ENCODE data around the gene COPS9.

COPS9 gene

GRCh38 chr2:240165661-240166060 is 29.6 kb upstream of the COPS9 start:
- 22% methylated on average over 1 of the region's 4 CpGs for WGBS (ENCODE audit: insufficient coverage)
- CTCF ChIA-PET, result no interaction called here
- peaks cover 0 to 3% (median 0%) of the 10 kb centered on the region in 5 experiments for H3K27me3 ChIP-seq (replicated peaks in 2 of 5; ENCODE audit: control insufficient read depth in 4 of 5, insufficient read depth in 5 of 5, low read length in 4 of 5)

GRCh38 chr2:240165034-240165433 is 28.9 kb upstream of the COPS9 start:
- Histone ChIP-seq H3K4me3 (ENCODE audit: control insufficient read depth in 1 of 7, extremely low read depth in 1 of 7, insufficient read depth in 4 of 7, low read depth in 2 of 7, low read length in 6 of 7) (no peak overlapping the region), H3K27ac (ENCODE audit: insufficient read depth in 1 of 2, low read depth in 1 of 2, low read length in 2 of 2, poor library complexity in 1 of 2, severe bottlenecking in 2 of 2) (no peak overlapping the region), H3K4me1 (ENCODE audit: control extremely low read depth in 1 of 4, control insufficient read depth in 4 of 4, insufficient read depth in 4 of 4, low read length in 3 of 4) (no peaks in the 10 kb centered on the region), H3K27me3 (replicated peaks in 2 of 5; ENCODE audit: control insufficient read depth in 4 of 5, insufficient read depth in 5 of 5, low read length in 4 of 5) (peaks cover 0 to 3% (median 0%) of the 10 kb centered on the region in 5 experiments), H3K36me3 (ENCODE audit: control insufficient read depth in 4 of 4, insufficient read depth in 4 of 4, low read length in 3 of 4) (no peaks in the 10 kb centered on the region), H3K9me3 (ENCODE audit: control extremely low read depth in 1 of 5, control insufficient read depth in 4 of 5, insufficient read depth in 2 of 5, low read depth in 1 of 5, low read length in 4 of 5) (peaks cover 0 to 5% (median 0%) of the 10 kb centered on the region in 5 experiments)
- DNase-seq, result no peak
- WGBS (ENCODE audit: insufficient coverage), result 92% methylated on average over 10 of the region's 10 CpGs
- ChIA-PET CTCF (no interaction called here), POLR2A (no interaction called here)

More at GRCh38 chr2:240165661-240166060, 29.6 kb upstream of the COPS9 start:
- Histone ChIP-seq H3K27ac (ENCODE audit: insufficient read depth in 1 of 2, low read depth in 1 of 2, low read length in 2 of 2, poor library complexity in 1 of 2, severe bottlenecking in 2 of 2) (no peak overlapping the region), H3K4me3 (ENCODE audit: control insufficient read depth in 1 of 7, extremely low read depth in 1 of 7, insufficient read depth in 4 of 7, low read depth in 2 of 7, low read length in 6 of 7) (no peak overlapping the region), H3K9me3 (ENCODE audit: control extremely low read depth in 1 of 5, control insufficient read depth in 4 of 5, insufficient read depth in 2 of 5, low read depth in 1 of 5, low read length in 4 of 5) (peaks cover 0 to 5% (median 0%) of the 10 kb centered on the region in 5 experiments), H3K4me1 (ENCODE audit: control extremely low read depth in 1 of 4, control insufficient read depth in 4 of 4, insufficient read depth in 4 of 4, low read length in 3 of 4) (no peaks in the 10 kb centered on the region), H3K36me3 (ENCODE audit: control insufficient read depth in 4 of 4, insufficient read depth in 4 of 4, low read length in 3 of 4) (no peaks in the 10 kb centered on the region)
- no peak for DNase-seq
- POLR2A ChIA-PET, result no interaction called here

GRCh38 chr2:240164586-240164985 is 28.5 kb upstream of the COPS9 start:
- no peak for DNase-seq
- CTCF ChIA-PET, result no interaction called here
- 86% methylated on average over 4 of the region's 5 CpGs for WGBS (ENCODE audit: insufficient coverage)
- POLR2A ChIA-PET, result no interaction called here
- Histone ChIP-seq H3K36me3 (ENCODE audit: control insufficient read depth in 4 of 4, insufficient read depth in 4 of 4, low read length in 3 of 4) (no peaks in the 10 kb centered on the region), H3K9me3 (ENCODE audit: control extremely low read depth in 1 of 5, control insufficient read depth in 4 of 5, insufficient read depth in 2 of 5, low read depth in 1 of 5, low read length in 4 of 5) (peaks cover 0 to 5% (median 0%) of the 10 kb centered on the region in 5 experiments), H3K4me1 (ENCODE audit: control extremely low read depth in 1 of 4, control insufficient read depth in 4 of 4, insufficient read depth in 4 of 4, low read length in 3 of 4) (no peaks in the 10 kb centered on the region), H3K27me3 (replicated peaks in 2 of 5; ENCODE audit: control insufficient read depth in 4 of 5, insufficient read depth in 5 of 5, low read length in 4 of 5) (peaks cover 0 to 3% (median 0%) of the 10 kb centered on the region in 5 experiments), H3K4me3 (ENCODE audit: control insufficient read depth in 1 of 7, extremely low read depth in 1 of 7, insufficient read depth in 4 of 7, low read depth in 2 of 7, low read length in 6 of 7) (no peak overlapping the region), H3K27ac (ENCODE audit: insufficient read depth in 1 of 2, low read depth in 1 of 2, low read length in 2 of 2, poor library complexity in 1 of 2, severe bottlenecking in 2 of 2) (no peak overlapping the region)

DNA sequence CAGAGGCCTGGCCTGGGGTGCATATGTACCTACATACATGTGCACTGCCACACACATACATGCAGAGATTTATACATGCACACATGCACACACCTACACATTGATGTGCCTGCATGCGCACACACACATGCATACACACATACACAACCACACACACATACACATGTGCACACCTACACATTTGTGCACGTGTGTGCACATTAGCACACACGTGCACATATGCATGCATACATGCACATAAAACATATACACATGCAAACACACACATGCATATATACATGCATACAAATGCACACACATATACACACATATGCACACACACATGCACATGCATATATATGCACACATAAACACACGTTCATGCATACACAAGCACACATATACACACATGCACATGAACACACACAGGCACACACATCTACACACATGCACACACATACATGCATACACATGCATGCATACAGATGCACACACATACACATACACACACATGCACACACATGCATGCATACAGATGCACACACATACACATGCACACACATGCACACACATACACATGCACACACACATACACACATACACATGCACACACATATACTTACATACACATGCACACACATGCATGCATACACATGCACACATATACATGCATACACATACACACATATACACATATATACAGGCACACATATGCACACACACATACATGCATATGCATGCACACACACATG is 27.9 kb upstream of the COPS9 start:
- POLR2A ChIA-PET, result no interaction called here
- Histone ChIP-seq H3K4me3 (ENCODE audit: control insufficient read depth in 1 of 7, extremely low read depth in 1 of 7, insufficient read depth in 4 of 7, low read depth in 2 of 7, low read length in 6 of 7) (no peak overlapping the region), H3K27me3 (replicated peaks in 2 of 5; ENCODE audit: control insufficient read depth in 4 of 5, insufficient read depth in 5 of 5, low read length in 4 of 5) (peaks cover 0 to 3% (median 0%) of the 10 kb centered on the region in 5 experiments), H3K9me3 (ENCODE audit: control extremely low read depth in 1 of 5, control insufficient read depth in 4 of 5, insufficient read depth in 2 of 5, low read depth in 1 of 5, low read length in 4 of 5) (peaks cover 0 to 5% (median 0%) of the 10 kb centered on the region in 5 experiments), H3K4me1 (ENCODE audit: control extremely low read depth in 1 of 4, control insufficient read depth in 4 of 4, insufficient read depth in 4 of 4, low read length in 3 of 4) (no peaks in the 10 kb centered on the region), H3K27ac (ENCODE audit: insufficient read depth in 1 of 2, low read depth in 1 of 2, low read length in 2 of 2, poor library complexity in 1 of 2, severe bottlenecking in 2 of 2) (no peak overlapping the region), H3K36me3 (ENCODE audit: control insufficient read depth in 4 of 4, insufficient read depth in 4 of 4, low read length in 3 of 4) (no peaks in the 10 kb centered on the region)
- 95% methylated on average over 4 of the region's 4 CpGs for WGBS (ENCODE audit: insufficient coverage)
- CTCF ChIA-PET, result no interaction called here
- no peak for DNase-seq

DNA sequence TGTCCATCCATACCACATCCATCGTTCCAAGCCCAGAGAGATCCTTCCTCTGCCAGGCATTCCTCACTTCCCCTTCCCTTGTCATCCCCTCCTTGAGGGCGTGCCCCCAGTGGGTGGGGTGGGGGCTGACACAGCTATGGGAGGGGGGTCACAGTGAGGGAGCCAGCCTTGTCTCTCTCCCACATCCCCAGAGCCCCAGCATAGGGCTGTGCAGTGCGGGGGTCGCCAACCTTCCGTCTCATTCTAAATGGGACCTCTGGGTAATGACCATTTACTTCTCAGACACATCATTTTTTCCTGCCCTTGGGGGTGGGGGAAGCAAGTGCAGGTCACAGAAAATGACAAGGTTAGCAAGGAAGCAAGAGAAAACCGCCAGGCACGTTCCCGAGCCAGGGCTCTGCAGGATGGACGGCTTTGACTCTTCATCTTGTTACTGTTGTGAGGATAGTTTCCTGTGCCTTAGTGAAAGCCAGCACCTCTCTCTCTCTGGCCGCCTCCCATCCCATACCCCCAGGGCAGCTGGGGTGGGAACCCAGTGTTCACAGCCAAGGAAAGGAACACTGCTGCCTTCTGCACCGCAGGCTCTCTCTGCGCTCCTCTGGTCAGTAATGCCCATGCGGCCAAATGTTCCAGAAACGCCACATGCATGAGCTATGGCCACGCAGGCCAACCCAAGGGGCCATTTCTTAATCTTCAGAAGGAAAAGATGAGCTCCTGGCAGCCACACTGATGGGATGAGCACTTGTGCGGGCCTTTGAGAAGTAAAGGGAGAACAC is 27.0 kb upstream of the COPS9 start:
- Histone ChIP-seq H3K27me3 (replicated peaks in 2 of 5; ENCODE audit: control insufficient read depth in 4 of 5, insufficient read depth in 5 of 5, low read length in 4 of 5) (peaks cover 0 to 3% (median 0%) of the 10 kb centered on the region in 5 experiments), H3K27ac (ENCODE audit: insufficient read depth in 1 of 2, low read depth in 1 of 2, low read length in 2 of 2, poor library complexity in 1 of 2, severe bottlenecking in 2 of 2) (no peak overlapping the region), H3K4me1 (ENCODE audit: control extremely low read depth in 1 of 4, control insufficient read depth in 4 of 4, insufficient read depth in 4 of 4, low read length in 3 of 4) (no peaks in the 10 kb centered on the region), H3K9me3 (ENCODE audit: control extremely low read depth in 1 of 5, control insufficient read depth in 4 of 5, insufficient read depth in 2 of 5, low read depth in 1 of 5, low read length in 4 of 5) (peaks cover 0 to 5% (median 0%) of the 10 kb centered on the region in 5 experiments), H3K4me3 (ENCODE audit: control insufficient read depth in 1 of 7, extremely low read depth in 1 of 7, insufficient read depth in 4 of 7, low read depth in 2 of 7, low read length in 6 of 7) (no peak overlapping the region), H3K36me3 (ENCODE audit: control insufficient read depth in 4 of 4, insufficient read depth in 4 of 4, low read length in 3 of 4) (no peaks in the 10 kb centered on the region)
- ChIA-PET CTCF (no interaction called here), POLR2A (no interaction called here)
- DNase-seq, result no peak
- WGBS (ENCODE audit: insufficient coverage), result 93% methylated on average over 10 of the region's 16 CpGs

DNA sequence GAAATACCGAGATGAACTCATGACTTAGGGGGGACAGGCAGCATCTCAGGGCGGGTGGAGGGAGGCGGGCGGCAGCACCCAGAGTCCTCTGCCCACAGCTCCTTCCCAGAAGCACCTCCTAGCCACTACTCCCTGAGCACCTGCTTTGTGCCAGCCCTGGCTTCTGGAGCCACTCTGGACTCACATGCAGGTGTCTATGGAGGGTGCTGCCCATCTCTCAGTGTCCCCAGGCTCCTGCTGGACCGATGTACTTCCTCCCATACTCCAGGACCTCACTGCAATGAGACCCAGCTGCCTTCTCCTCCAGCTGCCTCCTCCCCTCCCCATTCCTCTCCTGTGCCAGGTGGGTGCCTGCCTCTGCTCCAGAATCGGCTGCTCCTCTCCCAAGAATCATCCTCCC is 26.4 kb upstream of the COPS9 start:
- ChIA-PET POLR2A (no interaction called here), CTCF (no interaction called here)
- Histone ChIP-seq H3K27ac (ENCODE audit: insufficient read depth in 1 of 2, low read depth in 1 of 2, low read length in 2 of 2, poor library complexity in 1 of 2, severe bottlenecking in 2 of 2) (no peak overlapping the region), H3K36me3 (ENCODE audit: control insufficient read depth in 4 of 4, insufficient read depth in 4 of 4, low read length in 3 of 4) (no peaks in the 10 kb centered on the region), H3K4me3 (ENCODE audit: control insufficient read depth in 1 of 7, extremely low read depth in 1 of 7, insufficient read depth in 4 of 7, low read depth in 2 of 7, low read length in 6 of 7) (no peak overlapping the region), H3K4me1 (ENCODE audit: control extremely low read depth in 1 of 4, control insufficient read depth in 4 of 4, insufficient read depth in 4 of 4, low read length in 3 of 4) (no peaks in the 10 kb centered on the region), H3K9me3 (ENCODE audit: control extremely low read depth in 1 of 5, control insufficient read depth in 4 of 5, insufficient read depth in 2 of 5, low read depth in 1 of 5, low read length in 4 of 5) (peaks cover 0 to 5% (median 0%) of the 10 kb centered on the region in 5 experiments), H3K27me3 (replicated peaks in 2 of 5; ENCODE audit: control insufficient read depth in 4 of 5, insufficient read depth in 5 of 5, low read length in 4 of 5) (peaks cover 0 to 3% (median 0%) of the 10 kb centered on the region in 5 experiments)
- WGBS (ENCODE audit: insufficient coverage), result 89% methylated on average over 6 of the region's 6 CpGs
- no peak for DNase-seq

GRCh38 chr2:240162032-240162431 is 25.9 kb upstream of the COPS9 start:
- no peak for DNase-seq
- H3K4me3 ChIP-seq (ENCODE audit: control insufficient read depth in 1 of 7, extremely low read depth in 1 of 7, insufficient read depth in 4 of 7, low read depth in 2 of 7, low read length in 6 of 7), result no peak overlapping the region
- WGBS (ENCODE audit: insufficient coverage), result 100% methylated on average over 1 of the region's 5 CpGs
- H3K9me3 ChIP-seq (ENCODE audit: control extremely low read depth in 1 of 5, control insufficient read depth in 4 of 5, insufficient read depth in 2 of 5, low read depth in 1 of 5, low read length in 4 of 5), result peaks cover 0 to 5% (median 0%) of the 10 kb centered on the region in 5 experiments
- CTCF ChIA-PET, result no interaction called here
- H3K27ac ChIP-seq (ENCODE audit: insufficient read depth in 1 of 2, low read depth in 1 of 2, low read length in 2 of 2, poor library complexity in 1 of 2, severe bottlenecking in 2 of 2), result no peak overlapping the region
- H3K27me3 ChIP-seq (replicated peaks in 2 of 5; ENCODE audit: control insufficient read depth in 4 of 5, insufficient read depth in 5 of 5, low read length in 4 of 5), result peaks cover 0 to 3% (median 0%) of the 10 kb centered on the region in 5 experiments
- H3K36me3 ChIP-seq (ENCODE audit: control insufficient read depth in 4 of 4, insufficient read depth in 4 of 4, low read length in 3 of 4), result no peaks in the 10 kb centered on the region
- POLR2A ChIA-PET, result no interaction called here
- no peaks in the 10 kb centered on the region for H3K4me1 ChIP-seq (ENCODE audit: control extremely low read depth in 1 of 4, control insufficient read depth in 4 of 4, insufficient read depth in 4 of 4, low read length in 3 of 4)

All from common myeloid progenitor, CD34-positive (primary cell).